ENCODE results near the gene PCDH1.

Gene PCDH1

DNA sequence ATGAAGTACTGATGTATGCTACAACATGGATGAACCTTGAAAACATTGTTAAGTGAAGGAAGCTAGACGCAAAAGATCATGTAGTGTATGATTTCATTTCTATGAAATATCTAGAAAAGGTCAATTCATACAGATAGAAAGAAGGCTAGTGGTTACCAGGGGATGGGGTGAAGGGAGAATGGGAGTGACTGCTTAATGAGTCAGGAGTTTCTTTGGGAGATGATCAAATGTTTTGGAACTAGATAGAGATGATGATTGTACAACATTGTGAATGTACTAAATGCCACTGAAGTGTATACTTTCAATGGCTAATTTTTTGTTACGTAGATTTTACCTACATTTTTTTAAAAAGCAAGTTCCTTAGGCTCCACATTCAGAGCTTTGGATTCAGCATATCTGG lies 30.6 kb upstream of the PCDH1 start:
- Histone ChIP-seq H3K9me3 (ENCODE audit: insufficient read depth, low read length) (peaks cover 7% of the 10 kb centered on the region; the same call in 1 of the 2 replicates), H3K9ac (ENCODE audit: low read length) (no peak overlapping the region), H4K20me1 (ENCODE audit: low read depth, low read length) (no peaks in the 10 kb centered on the region), H3K4me3 (ENCODE audit: insufficient read depth, low read length, poor library complexity, severe bottlenecking) (no peak overlapping the region), H3K79me2 (ENCODE audit: insufficient read depth, low read length) (no peaks in the 10 kb centered on the region), H3F3A (ENCODE audit: insufficient read depth) (no peaks in the 10 kb centered on the region), H3K27ac (ENCODE audit: low read depth, low read length) (no peak overlapping the region), H3K27me3 (ENCODE audit: low read length) (no peaks in the 10 kb centered on the region), H3K4me2 (ENCODE audit: low read depth, low read length, poor library complexity, severe bottlenecking) (no peak overlapping the region), H3K9me2 (replicated peaks; ENCODE audit: insufficient read depth, low read length) (no peaks in the 10 kb centered on the region), H3K36me3 (ENCODE audit: low read length) (no peaks in the 10 kb centered on the region), H2AFZ (ENCODE audit: low read depth, low read length, severe bottlenecking) (no peak overlapping the region)
- TF ChIP-seq EZH2phosphoT487 (conservative IDR thresholded peaks at IDR 0.05; ENCODE audit: low read length), result no peak
- TF ChIP-seq, protein P1, sequence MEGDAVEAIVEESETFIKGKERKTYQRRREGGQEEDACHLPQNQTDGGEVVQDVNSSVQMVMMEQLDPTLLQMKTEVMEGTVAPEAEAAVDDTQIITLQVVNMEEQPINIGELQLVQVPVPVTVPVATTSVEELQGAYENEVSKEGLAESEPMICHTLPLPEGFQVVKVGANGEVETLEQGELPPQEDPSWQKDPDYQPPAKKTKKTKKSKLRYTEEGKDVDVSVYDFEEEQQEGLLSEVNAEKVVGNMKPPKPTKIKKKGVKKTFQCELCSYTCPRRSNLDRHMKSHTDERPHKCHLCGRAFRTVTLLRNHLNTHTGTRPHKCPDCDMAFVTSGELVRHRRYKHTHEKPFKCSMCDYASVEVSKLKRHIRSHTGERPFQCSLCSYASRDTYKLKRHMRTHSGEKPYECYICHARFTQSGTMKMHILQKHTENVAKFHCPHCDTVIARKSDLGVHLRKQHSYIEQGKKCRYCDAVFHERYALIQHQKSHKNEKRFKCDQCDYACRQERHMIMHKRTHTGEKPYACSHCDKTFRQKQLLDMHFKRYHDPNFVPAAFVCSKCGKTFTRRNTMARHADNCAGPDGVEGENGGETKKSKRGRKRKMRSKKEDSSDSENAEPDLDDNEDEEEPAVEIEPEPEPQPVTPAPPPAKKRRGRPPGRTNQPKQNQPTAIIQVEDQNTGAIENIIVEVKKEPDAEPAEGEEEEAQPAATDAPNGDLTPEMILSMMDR (IDR thresholded peaks at IDR 0.05; ENCODE audit: insufficient read depth, low read length, poor library complexity, severe bottlenecking), result no peak

DNA sequence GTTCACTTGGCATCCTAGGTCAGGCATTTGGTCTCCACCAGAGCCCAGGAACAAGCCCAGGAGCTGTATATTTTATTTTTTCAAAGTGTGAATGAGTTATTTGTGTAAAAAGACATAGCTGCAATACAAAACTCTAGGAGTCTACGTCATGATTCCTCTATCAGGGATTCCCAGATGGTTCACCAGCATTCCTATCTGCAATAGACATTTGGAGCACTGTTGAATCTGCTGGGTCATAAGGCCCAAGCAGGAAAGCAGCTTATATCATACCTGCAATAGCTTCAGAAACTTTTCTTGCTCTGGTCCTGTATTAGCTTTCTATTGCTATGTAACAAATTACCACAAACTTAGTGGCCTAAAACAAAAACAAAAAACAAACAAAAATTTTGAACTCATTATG lies 28.8 kb upstream of the PCDH1 start:
- Histone ChIP-seq H3K9ac (ENCODE audit: low read length) (no peak overlapping the region), H3K27ac (ENCODE audit: low read depth, low read length) (no peak overlapping the region)

DNA sequence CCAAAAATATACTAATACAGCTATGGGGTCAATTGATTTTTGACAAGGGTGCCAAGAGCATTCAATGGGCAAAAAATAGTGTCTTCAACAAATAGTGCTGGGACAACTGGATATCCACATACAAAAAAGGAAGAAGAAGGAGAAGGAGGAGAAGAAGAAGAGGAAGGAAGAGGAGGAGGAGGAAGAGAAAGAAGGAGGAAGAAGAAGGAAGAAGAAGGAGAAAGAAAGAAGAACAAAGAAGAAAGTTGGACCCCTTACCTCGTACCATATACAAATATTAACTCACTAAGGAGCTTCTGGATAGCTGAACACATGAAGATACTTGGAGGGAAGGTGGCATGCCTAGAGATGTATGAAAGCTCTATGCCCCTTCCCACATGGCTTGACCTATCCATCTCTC lies 28.3 kb upstream of the PCDH1 start:
- Histone ChIP-seq H3K9me2 (replicated peaks; ENCODE audit: insufficient read depth, low read length) (no peaks in the 10 kb centered on the region), H4K20me1 (ENCODE audit: low read depth, low read length) (no peaks in the 10 kb centered on the region), H3K27me3 (ENCODE audit: low read length) (no peaks in the 10 kb centered on the region), H3K9ac (ENCODE audit: low read length) (no peak overlapping the region), H3K9me3 (ENCODE audit: insufficient read depth, low read length) (peaks cover 7% of the 10 kb centered on the region; the same call in 1 of the 2 replicates), H3K36me3 (ENCODE audit: low read length) (no peaks in the 10 kb centered on the region), H3F3A (ENCODE audit: insufficient read depth) (no peaks in the 10 kb centered on the region), H3K79me2 (ENCODE audit: insufficient read depth, low read length) (no peaks in the 10 kb centered on the region), H2AFZ (ENCODE audit: low read depth, low read length, severe bottlenecking) (no peak overlapping the region), H3K4me2 (ENCODE audit: low read depth, low read length, poor library complexity, severe bottlenecking) (no peak overlapping the region), H3K27ac (ENCODE audit: low read depth, low read length) (no peak overlapping the region), H3K4me3 (ENCODE audit: insufficient read depth, low read length, poor library complexity, severe bottlenecking) (no peak overlapping the region)
- TF ChIP-seq, protein P1 (IDR thresholded peaks at IDR 0.05; ENCODE audit: insufficient read depth, low read length, poor library complexity, severe bottlenecking), result no peak
- TF ChIP-seq EZH2phosphoT487 (conservative IDR thresholded peaks at IDR 0.05; ENCODE audit: low read length), result no peak

More for the DNA sequence above, 28.8 kb upstream of the PCDH1 start:
- Histone ChIP-seq H3K27me3 (ENCODE audit: low read length) (no peaks in the 10 kb centered on the region), H3K36me3 (ENCODE audit: low read length) (no peaks in the 10 kb centered on the region), H3K9me3 (ENCODE audit: insufficient read depth, low read length) (peaks cover 7% of the 10 kb centered on the region; the same call in 1 of the 2 replicates), H2AFZ (ENCODE audit: low read depth, low read length, severe bottlenecking) (no peak overlapping the region), H4K20me1 (ENCODE audit: low read depth, low read length) (no peaks in the 10 kb centered on the region), H3K79me2 (ENCODE audit: insufficient read depth, low read length) (no peaks in the 10 kb centered on the region), H3K9me2 (replicated peaks; ENCODE audit: insufficient read depth, low read length) (no peaks in the 10 kb centered on the region), H3K4me2 (ENCODE audit: low read depth, low read length, poor library complexity, severe bottlenecking) (no peak overlapping the region), H3F3A (ENCODE audit: insufficient read depth) (no peaks in the 10 kb centered on the region), H3K4me3 (ENCODE audit: insufficient read depth, low read length, poor library complexity, severe bottlenecking) (no peak overlapping the region)
- TF ChIP-seq, protein P1 (IDR thresholded peaks at IDR 0.05; ENCODE audit: insufficient read depth, low read length, poor library complexity, severe bottlenecking), result no peak
- TF ChIP-seq EZH2phosphoT487 (conservative IDR thresholded peaks at IDR 0.05; ENCODE audit: low read length), result no peak
